GM12878 (cell line): ENCODE measurements around the gene NLRC5.

Experiments
- SIN3A ChIP-seq: IDR thresholded peaks from 2 replicates; pipeline ENCODE4 v1.6.1; 2012; ENCODE audit warnings: low read depth, low read length, improper control_type of control experiment
- TCF7 ChIP-seq: IDR thresholded peaks from 2 replicates; pipeline ENCODE4 v1.6.1; 2014; ENCODE audit warnings: antibody characterized with exemption, borderline replicate concordance
- TF ChIP-seq, protein P1 (sequence below): IDR thresholded peaks from 2 replicates; pipeline ENCODE4 v1.6.1; 2012; ENCODE audit warnings: low read depth, low read length, improper control_type of control experiment

DNA sequence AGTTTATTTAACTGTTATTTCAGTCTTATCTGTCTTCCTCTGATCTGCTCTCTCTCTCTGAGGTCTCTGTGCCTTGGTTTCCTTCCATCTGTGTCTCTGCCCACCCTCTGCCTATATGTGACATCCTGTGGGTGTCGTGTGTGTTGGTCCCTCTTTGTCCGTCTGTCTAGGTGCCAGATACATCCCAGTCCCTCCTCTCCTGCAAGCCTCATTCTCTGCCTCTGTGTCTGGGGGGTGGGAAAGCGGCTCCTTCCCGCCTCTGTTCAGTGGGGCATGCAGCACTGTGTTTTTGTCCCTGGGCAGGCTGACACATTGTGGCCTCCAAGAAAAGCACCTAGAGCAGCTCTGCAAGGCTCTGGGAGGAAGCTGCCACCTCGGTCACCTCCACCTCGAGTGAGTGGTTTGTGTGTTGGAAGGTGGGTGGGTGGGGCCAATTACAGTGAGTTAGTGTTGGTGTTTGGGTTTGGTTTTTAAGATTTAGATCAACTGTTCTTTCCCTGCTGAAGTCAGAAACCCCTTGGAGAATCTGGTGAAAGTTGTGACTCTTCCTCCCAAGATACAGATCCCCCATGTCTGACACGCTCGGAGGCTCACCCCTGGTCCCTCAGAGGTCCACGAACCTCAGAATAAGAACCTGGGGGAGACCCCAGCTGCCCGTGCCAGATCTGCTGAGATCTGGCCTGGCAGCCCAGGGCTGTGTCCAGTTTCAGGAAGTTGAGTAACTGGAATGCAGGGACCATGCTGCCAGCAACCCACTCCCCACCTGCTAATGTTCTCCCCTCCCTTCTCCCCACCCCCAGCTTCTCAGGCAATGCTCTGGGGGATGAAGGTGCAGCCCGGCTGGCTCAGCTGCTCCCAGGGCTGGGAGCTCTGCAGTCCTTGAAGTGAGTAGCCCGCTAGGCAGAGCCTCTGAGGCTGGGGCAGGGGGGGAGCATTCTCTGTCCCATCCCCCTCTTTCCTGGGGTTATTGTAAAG is 52.1 kb downstream of the NLRC5 start:
- TF ChIP-seq, protein P1, sequence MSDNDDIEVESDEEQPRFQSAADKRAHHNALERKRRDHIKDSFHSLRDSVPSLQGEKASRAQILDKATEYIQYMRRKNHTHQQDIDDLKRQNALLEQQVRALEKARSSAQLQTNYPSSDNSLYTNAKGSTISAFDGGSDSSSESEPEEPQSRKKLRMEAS, result peak; percentile 52; the same call in 1 of the 2 replicates
- TF ChIP-seq TCF7 (no peak), SIN3A (no peak)
